IPS-18a (cell line): ENCODE measurements around the gene ERMN.

Source experiments
- H3K27ac ChIP-seq: one replicate; pipeline ENCODE4 v1.5.1; 2013; ENCODE audit warnings: low read length
- H3K27me3 ChIP-seq: one replicate; pipeline ENCODE4 v1.6.1; 2013; ENCODE audit warnings: mild to moderate bottlenecking, low read length; ENCODE audit not compliant: control insufficient read depth, insufficient read depth
- H3K36me3 ChIP-seq: one replicate; pipeline ENCODE4 v1.6.1; 2013; ENCODE audit warnings: low read depth, low read length; ENCODE audit not compliant: control insufficient read depth
- H3K4me1 ChIP-seq: one replicate; pipeline ENCODE4 v1.6.1; 2013; ENCODE audit warnings: low read depth, low read length; ENCODE audit not compliant: control insufficient read depth
- H3K4me3 ChIP-seq: one replicate; pipeline ENCODE4 v1.5.1; 2013; ENCODE audit warnings: low read length
- H3K9ac ChIP-seq: one replicate; pipeline ENCODE4 v1.6.1; 2013; ENCODE audit warnings: mild to moderate bottlenecking, low read length, moderate library complexity
- H3K9me3 ChIP-seq: one replicate; pipeline ENCODE4 v1.6.1; 2013; ENCODE audit warnings: low read depth, low read length; ENCODE audit not compliant: control insufficient read depth

Gene ERMN

DNA sequence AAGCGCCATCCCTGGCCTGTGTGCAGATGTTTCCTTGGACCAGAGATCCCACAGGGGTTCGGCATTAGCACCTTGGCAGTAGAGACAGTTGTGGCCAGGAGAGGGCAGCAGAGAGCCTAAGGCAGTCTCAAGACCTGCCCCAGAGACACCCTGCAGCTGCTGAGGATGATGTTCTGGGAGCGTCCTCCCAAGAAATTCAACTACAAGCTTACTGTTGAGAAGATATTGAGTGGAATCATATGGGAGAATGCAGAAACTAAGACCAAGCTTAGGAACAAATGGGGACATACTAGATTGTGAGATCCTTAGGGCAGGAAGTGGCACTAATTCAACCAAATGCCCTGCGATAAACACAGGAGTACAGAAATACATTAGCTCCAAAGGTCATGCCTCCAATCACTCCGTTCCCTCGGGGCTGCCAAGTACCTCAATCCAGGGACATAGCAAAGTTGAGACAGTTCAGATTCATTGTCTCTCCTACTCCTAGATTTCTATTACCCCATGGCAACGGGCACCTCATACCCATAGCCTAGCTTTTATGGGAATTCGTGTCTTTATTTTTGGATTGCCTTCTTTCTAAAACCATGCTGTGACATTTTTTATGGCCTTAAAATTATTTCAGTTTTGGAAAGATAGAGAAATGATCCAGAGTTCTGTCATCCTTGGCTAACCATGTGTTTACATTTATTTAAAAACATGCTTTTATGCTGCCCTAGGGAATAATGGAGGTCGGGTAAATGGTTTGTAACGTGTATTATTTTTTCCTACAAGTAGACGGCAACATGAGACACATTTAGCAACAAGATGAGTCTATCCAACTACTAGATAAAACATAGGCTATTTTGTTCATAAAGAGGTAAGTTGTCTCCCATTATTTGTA is 2.2 kb upstream of the ERMN start:
- peaks cover 21% of the 10 kb centered on the region for H3K4me1 ChIP-seq
- H3K27me3 ChIP-seq = no peaks in the 10 kb centered on the region
- no peak overlapping the region for H3K4me3 ChIP-seq
- H3K36me3 ChIP-seq = no peaks in the 10 kb centered on the region
- H3K27ac ChIP-seq = no peak overlapping the region
- no peak overlapping the region for H3K9ac ChIP-seq
- no peaks in the 10 kb centered on the region for H3K9me3 ChIP-seq

- H3K9ac ChIP-seq = no peak overlapping the region
- H3K4me3 ChIP-seq = no peak overlapping the region
- H3K27me3 ChIP-seq = no peaks in the 10 kb centered on the region
These were observed 1.6 kb upstream of the ERMN start for GRCh38 chr2:157327200-157327599.

GRCh38 chr2:157326698-157327097 is 1.1 kb upstream of the ERMN start:
- Histone ChIP-seq H3K36me3 (no peaks in the 10 kb centered on the region), H3K4me3 (no peak overlapping the region), H3K9me3 (no peaks in the 10 kb centered on the region), H3K4me1 (peaks cover 24% of the 10 kb centered on the region), H3K27ac (no peak overlapping the region), H3K9ac (no peak overlapping the region), H3K27me3 (no peaks in the 10 kb centered on the region)

More at GRCh38 chr2:157327200-157327599, 1.6 kb upstream of the ERMN start:
- Histone ChIP-seq H3K4me1 (peaks cover 21% of the 10 kb centered on the region), H3K9me3 (no peaks in the 10 kb centered on the region), H3K27ac (no peak overlapping the region), H3K36me3 (no peaks in the 10 kb centered on the region)

- Histone ChIP-seq H3K27me3 (no peaks in the 10 kb centered on the region), H3K4me3 (no peak overlapping the region), H3K9me3 (no peaks in the 10 kb centered on the region), H3K36me3 (no peaks in the 10 kb centered on the region), H3K27ac (no peak overlapping the region), H3K4me1 (peaks cover 38% of the 10 kb centered on the region), H3K9ac (no peak overlapping the region)
These were observed 1.2 kb downstream of the ERMN start for GRCh38 chr2:157324331-157324843.

GRCh38 chr2:157322432-157322831 is 3.2 kb downstream of the ERMN start:
- Histone ChIP-seq H3K4me3 (no peak overlapping the region), H3K36me3 (no peaks in the 10 kb centered on the region), H3K27me3 (no peaks in the 10 kb centered on the region), H3K9me3 (no peaks in the 10 kb centered on the region), H3K27ac (no peak overlapping the region), H3K9ac (no peak overlapping the region), H3K4me1 (peaks cover 38% of the 10 kb centered on the region)

GRCh38 chr2:157321466-157321865 is 4.2 kb downstream of the ERMN start:
- H3K27me3 ChIP-seq = no peaks in the 10 kb centered on the region
- peaks cover 32% of the 10 kb centered on the region for H3K4me1 ChIP-seq

GRCh38 chr2:157320409-157320808 is 5.2 kb downstream of the ERMN start:
- no peak overlapping the region for H3K4me3 ChIP-seq
- H3K9ac ChIP-seq = no peak overlapping the region
- H3K9me3 ChIP-seq = no peaks in the 10 kb centered on the region
- H3K27ac ChIP-seq = no peak overlapping the region
- peaks cover 28% of the 10 kb centered on the region for H3K4me1 ChIP-seq
- no peaks in the 10 kb centered on the region for H3K27me3 ChIP-seq
- H3K36me3 ChIP-seq = no peaks in the 10 kb centered on the region

More at GRCh38 chr2:157321466-157321865, 4.2 kb downstream of the ERMN start:
- H3K36me3 ChIP-seq = no peaks in the 10 kb centered on the region
- H3K9ac ChIP-seq = no peak overlapping the region
- H3K4me3 ChIP-seq = no peak overlapping the region
- H3K27ac ChIP-seq = no peak overlapping the region
- no peaks in the 10 kb centered on the region for H3K9me3 ChIP-seq

GRCh38 chr2:157319795-157320194 is 5.8 kb downstream of the ERMN start:
- no peaks in the 10 kb centered on the region for H3K36me3 ChIP-seq
- H3K4me1 ChIP-seq = peaks cover 23% of the 10 kb centered on the region
- H3K9ac ChIP-seq = no peak overlapping the region
- no peak overlapping the region for H3K27ac ChIP-seq
- H3K27me3 ChIP-seq = no peaks in the 10 kb centered on the region
- no peak overlapping the region for H3K4me3 ChIP-seq
- H3K9me3 ChIP-seq = no peaks in the 10 kb centered on the region

DNA sequence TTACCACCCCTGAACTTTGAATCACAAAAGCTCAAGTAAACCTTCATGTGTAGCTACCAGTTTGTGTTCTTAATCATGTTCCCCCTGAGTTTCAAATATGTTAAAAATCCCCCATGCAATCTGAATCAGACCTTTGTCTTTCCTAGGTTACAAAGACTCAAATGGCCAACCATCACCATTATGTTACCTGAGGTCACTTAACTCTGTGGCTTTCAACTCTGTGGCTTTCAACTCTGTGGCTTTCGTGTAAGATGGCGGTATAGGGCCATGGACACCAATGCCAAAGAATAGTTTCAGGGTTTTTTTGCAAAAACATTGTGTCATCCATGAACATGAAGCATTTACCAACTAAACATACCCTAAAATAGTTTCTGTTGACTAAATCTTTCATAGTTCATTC is 6.7 kb downstream of the ERMN start:
- no peaks in the 10 kb centered on the region for H3K27me3 ChIP-seq
- no peak overlapping the region for H3K9ac ChIP-seq
- no peaks in the 10 kb centered on the region for H3K9me3 ChIP-seq
- H3K36me3 ChIP-seq = no peaks in the 10 kb centered on the region
- no peak overlapping the region for H3K27ac ChIP-seq
- H3K4me1 ChIP-seq = peaks cover 23% of the 10 kb centered on the region
- H3K4me3 ChIP-seq = no peak overlapping the region

DNA sequence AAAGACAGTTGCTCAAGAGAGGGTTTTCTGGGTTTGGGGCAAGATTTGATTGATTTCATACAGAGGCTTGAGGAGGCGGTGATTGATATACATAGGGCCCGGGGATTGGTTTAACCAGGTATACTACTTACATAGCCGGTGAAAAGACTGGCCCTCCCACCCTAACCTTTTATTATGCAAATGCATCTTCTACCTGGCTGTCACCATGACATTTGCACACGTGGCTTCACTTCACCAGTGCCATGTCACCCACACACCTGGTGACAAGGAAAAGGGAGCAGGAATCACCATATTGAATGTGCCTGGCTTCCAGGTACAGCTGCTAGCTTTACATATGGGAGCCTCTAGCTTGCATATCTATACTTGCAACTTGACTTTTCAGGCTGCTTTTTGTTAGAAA is 9.7 kb downstream of the ERMN start:
- Histone ChIP-seq H3K4me1 (peaks cover 14% of the 10 kb centered on the region), H3K27ac (no peak overlapping the region), H3K9ac (no peak overlapping the region), H3K27me3 (no peaks in the 10 kb centered on the region), H3K4me3 (no peak overlapping the region), H3K36me3 (no peaks in the 10 kb centered on the region), H3K9me3 (no peaks in the 10 kb centered on the region)

GRCh38 chr2:157312866-157313486 is 12.6 kb downstream of the ERMN start:
- no peak overlapping the region for H3K9ac ChIP-seq
- H3K27me3 ChIP-seq = no peaks in the 10 kb centered on the region
- peaks cover 7% of the 10 kb centered on the region for H3K4me1 ChIP-seq
- H3K27ac ChIP-seq = no peak overlapping the region
- H3K4me3 ChIP-seq = no peak overlapping the region
- H3K9me3 ChIP-seq = no peaks in the 10 kb centered on the region
- no peaks in the 10 kb centered on the region for H3K36me3 ChIP-seq
